ENCODE data around the gene CPZ.
"Not testable (repeated sequence)": the region's sequence is repeated elsewhere in the genome, so short reads cannot be mapped to it uniquely, and the experiment has no call there.

The CPZ gene

GRCh38 chr4:8610858-8611616, 18.5 kb downstream of the CPZ start:
- no peak for DNase-seq (ENCODE audit: low spot score)

GRCh38 chr4:8612646-8613045, 20.1 kb downstream of the CPZ start:
- no peak for DNase-seq (ENCODE audit: low spot score)

- DNase-seq (ENCODE audit: low spot score) = no peak
Observed at GRCh38 chr4:8613421-8614364, 21.1 kb downstream of the CPZ start.

GRCh38 chr4:8614365-8615193, 22.0 kb downstream of the CPZ start:
- no peak for DNase-seq (ENCODE audit: low spot score)

GRCh38 chr4:8615366-8615765, 22.8 kb downstream of the CPZ start:
- DNase-seq (ENCODE audit: low spot score) = no peak

GRCh38 chr4:8615921-8616787, 23.6 kb downstream of the CPZ start:
- DNase-seq (ENCODE audit: low spot score) = no peak

- no peak for DNase-seq (ENCODE audit: low spot score)
Observed at GRCh38 chr4:8616831-8617230, 24.3 kb downstream of the CPZ start.

GRCh38 chr4:8617486-8618040, 25.0 kb downstream of the CPZ start:
- no peak for DNase-seq (ENCODE audit: low spot score)

- no peak for DNase-seq (ENCODE audit: low spot score)
Observed at GRCh38 chr4:8618421-8618820, 25.9 kb downstream of the CPZ start.

- DNase-seq (ENCODE audit: low spot score) = no peak
Observed at GRCh38 chr4:8618961-8619720, 26.6 kb downstream of the CPZ start.

GRCh38 chr4:8621135-8621534, 28.6 kb downstream of the CPZ start:
- not testable (repeated sequence) for DNase-seq (ENCODE audit: low spot score)

- DNase-seq (ENCODE audit: low spot score) = not testable (repeated sequence)
Observed at GRCh38 chr4:8624601-8625272, 32.2 kb downstream of the CPZ start.

- not testable (repeated sequence) for DNase-seq (ENCODE audit: low spot score)
Observed at GRCh38 chr4:8630240-8630905, 37.8 kb downstream of the CPZ start.

- DNase-seq (ENCODE audit: low spot score) = not testable (repeated sequence)
Observed at GRCh38 chr4:8631896-8632295, 39.3 kb downstream of the CPZ start.

- not testable (repeated sequence) for DNase-seq (ENCODE audit: low spot score)
Observed at GRCh38 chr4:8634773-8635172, 42.2 kb downstream of the CPZ start.

- DNase-seq (ENCODE audit: low spot score) = not testable (repeated sequence)
Observed at GRCh38 chr4:8635897-8636554, 43.5 kb downstream of the CPZ start.

- no peak for DNase-seq (ENCODE audit: low spot score)
Observed at GRCh38 chr4:8637456-8637984, 45.0 kb downstream of the CPZ start.

- no peak for DNase-seq (ENCODE audit: low spot score)
Observed at GRCh38 chr4:8639021-8639420, 46.5 kb downstream of the CPZ start.

Data from cerebellar cortex (tissue), 1 donor.